Mesodermal cell (in vitro differentiated cells): ENCODE data around the gene GPR152.

Experiments used
- H3K27ac ChIP-seq: 2 replicates; pipeline ENCODE4 v1.7.0; 2013; ENCODE audit warnings: mild to moderate bottlenecking, low read depth, low read length, moderate library complexity; ENCODE audit not compliant: severe bottlenecking
- H3K36me3 ChIP-seq: 2 replicates; pipeline ENCODE4 v1.7.1; 2013; ENCODE audit warnings: mild to moderate bottlenecking, low read length, moderate library complexity; ENCODE audit not compliant: control insufficient read depth, insufficient read depth
- H3K4me1 ChIP-seq: one replicate; pipeline ENCODE4 v1.7.1; 2013; ENCODE audit warnings: mild to moderate bottlenecking, low read length; ENCODE audit not compliant: insufficient read depth, control insufficient read depth, poor library complexity, severe bottlenecking
- H3K4me3 ChIP-seq: 2 replicates; pipeline ENCODE4 v1.7.0; 2013; ENCODE audit warnings: low read length, control low read depth, mild to moderate bottlenecking; ENCODE audit not compliant: insufficient read depth, poor library complexity, severe bottlenecking; ENCODE audit errors: extremely low read depth
- H3K9me3 ChIP-seq: 2 replicates; pipeline ENCODE4 v1.7.1; 2013; ENCODE audit warnings: mild to moderate bottlenecking, low read length, moderate library complexity; ENCODE audit not compliant: control insufficient read depth
- WGBS, 2 experiments: methylation state at CpG; one replicate each; pipeline ENCODE4 v1.1.5; 2013; ENCODE audit warnings: missing lambda C conversion rate in 2 of 2; ENCODE audit not compliant: insufficient coverage in 2 of 2; 5-methylcytosine and 5-hydroxymethylcytosine counted together

GPR152 gene

GRCh38 chr11:67410984-67411784, 41.3 kb downstream of the GPR152 start:
- 79 to 84% methylated on average over 13 to 17 of the region's 17 CpGs for WGBS, 2 experiments
- Histone ChIP-seq H3K4me3 (no peak overlapping the region), H3K4me1 (peaks cover 3% of the 10 kb centered on the region), H3K27ac (no peak overlapping the region), H3K36me3 (no peaks in the 10 kb centered on the region), H3K9me3 (no peaks in the 10 kb centered on the region)

DNA sequence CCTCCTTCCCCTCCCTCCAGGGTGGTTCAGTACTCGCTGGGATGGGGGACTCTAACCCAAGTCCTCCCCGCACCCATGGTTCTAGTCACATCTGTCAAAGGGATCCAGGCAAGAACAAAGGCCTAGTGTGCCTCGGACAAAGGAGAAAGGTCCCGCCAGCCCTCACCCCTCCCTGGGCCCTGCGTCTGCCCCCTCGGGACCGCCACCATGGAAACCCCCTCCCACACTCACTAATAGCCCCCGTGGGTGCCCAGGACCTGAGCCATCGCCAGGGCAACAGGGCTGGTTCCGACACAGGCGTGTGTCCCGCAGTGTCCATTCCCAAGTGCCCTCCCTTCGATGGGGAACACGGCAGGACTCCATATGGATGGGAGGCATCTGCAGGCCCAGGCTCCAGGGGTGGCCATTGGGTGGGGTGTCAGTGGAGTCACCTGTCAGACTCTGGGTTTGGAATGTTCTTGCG, 42.1 kb downstream of the GPR152 start:
- H3K4me1 ChIP-seq, result peaks cover 3% of the 10 kb centered on the region
- no peak overlapping the region for H3K4me3 ChIP-seq
- no peaks in the 10 kb centered on the region for H3K9me3 ChIP-seq
- no peak overlapping the region for H3K27ac ChIP-seq
- no peaks in the 10 kb centered on the region for H3K36me3 ChIP-seq
- 89 to 95% methylated on average over 10 to 14 of the region's 15 CpGs for WGBS, 2 experiments

DNA sequence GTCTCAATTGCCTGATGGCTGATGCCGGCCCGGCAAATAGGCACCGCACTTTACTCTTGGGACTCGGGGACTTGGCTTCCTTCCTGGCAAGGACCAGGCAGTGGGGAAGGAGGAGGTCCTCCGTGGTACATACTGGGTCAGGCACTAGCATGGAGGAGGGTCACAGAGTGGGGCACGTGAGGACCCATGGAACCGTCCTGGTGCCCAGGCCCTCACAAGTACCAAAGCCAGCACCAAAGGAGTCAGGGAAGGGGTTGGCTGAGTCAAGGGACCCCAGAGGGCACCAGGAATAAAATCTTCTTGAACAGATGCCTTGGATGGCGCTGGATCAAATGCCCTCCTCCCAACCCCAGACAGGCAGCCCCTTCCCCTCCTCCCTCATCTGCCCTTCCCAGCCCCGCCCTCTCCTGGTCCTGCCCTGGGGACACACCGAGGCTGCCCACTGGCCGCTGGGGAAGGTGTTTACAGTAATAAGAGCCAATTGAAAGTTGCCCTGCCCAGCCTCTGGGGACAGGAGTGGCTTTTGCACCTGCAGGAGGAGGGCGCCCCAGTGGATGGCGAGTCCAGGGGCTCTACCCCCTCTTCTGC, 42.7 kb downstream of the GPR152 start:
- Histone ChIP-seq H3K36me3 (no peaks in the 10 kb centered on the region), H3K4me1 (peaks cover 3% of the 10 kb centered on the region), H3K4me3 (no peak overlapping the region), H3K9me3 (no peaks in the 10 kb centered on the region), H3K27ac (no peak overlapping the region)
- 66 to 68% methylated on average over 9 of the region's 13 CpGs for WGBS, 2 experiments

DNA sequence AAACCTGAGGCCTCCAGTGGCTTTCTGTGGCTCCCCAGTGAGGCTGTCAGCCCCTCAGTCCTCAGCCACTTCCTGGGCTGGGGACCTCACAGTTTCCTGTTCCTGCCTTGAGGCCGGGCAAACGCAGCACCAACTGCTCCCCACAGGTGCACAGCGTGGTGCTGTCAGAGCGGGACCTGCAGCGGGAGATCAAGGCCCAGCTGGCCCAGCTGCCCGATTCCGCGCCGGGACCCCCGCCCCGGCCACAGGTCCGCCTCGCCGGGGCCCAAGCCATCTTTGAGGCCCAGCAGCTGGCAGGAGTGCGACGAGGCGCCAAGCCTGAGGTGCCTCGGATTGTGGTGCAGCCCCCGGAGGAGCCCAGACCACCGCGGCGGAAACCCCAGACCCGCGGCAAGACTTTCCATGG, 43.3 kb downstream of the GPR152 start:
- Histone ChIP-seq H3K36me3 (no peaks in the 10 kb centered on the region), H3K27ac (no peak overlapping the region), H3K4me1 (peaks cover 3% of the 10 kb centered on the region), H3K4me3 (no peak overlapping the region), H3K9me3 (no peaks in the 10 kb centered on the region)
- WGBS, 2 experiments, result 92 to 95% methylated on average over 20 to 24 of the region's 24 CpGs

- Histone ChIP-seq H3K9me3 (no peaks in the 10 kb centered on the region), H3K27ac (no peak overlapping the region), H3K4me3 (no peak overlapping the region), H3K4me1 (peaks cover 8% of the 10 kb centered on the region), H3K36me3 (no peaks in the 10 kb centered on the region)
- WGBS, 2 experiments, result 85 to 92% methylated on average over 5 to 16 of the region's 18 CpGs
These were observed 43.9 kb downstream of the GPR152 start for GRCh38 chr11:67408437-67409200.

GRCh38 chr11:67407688-67408163, 44.8 kb downstream of the GPR152 start:
- Histone ChIP-seq H3K9me3 (no peaks in the 10 kb centered on the region), H3K4me1 (peaks cover 7% of the 10 kb centered on the region), H3K27ac (no peak overlapping the region), H3K4me3 (no peak overlapping the region), H3K36me3 (no peaks in the 10 kb centered on the region)
- WGBS, 2 experiments, result 88 to 89% methylated on average over 10 to 12 of the region's 12 CpGs

DNA sequence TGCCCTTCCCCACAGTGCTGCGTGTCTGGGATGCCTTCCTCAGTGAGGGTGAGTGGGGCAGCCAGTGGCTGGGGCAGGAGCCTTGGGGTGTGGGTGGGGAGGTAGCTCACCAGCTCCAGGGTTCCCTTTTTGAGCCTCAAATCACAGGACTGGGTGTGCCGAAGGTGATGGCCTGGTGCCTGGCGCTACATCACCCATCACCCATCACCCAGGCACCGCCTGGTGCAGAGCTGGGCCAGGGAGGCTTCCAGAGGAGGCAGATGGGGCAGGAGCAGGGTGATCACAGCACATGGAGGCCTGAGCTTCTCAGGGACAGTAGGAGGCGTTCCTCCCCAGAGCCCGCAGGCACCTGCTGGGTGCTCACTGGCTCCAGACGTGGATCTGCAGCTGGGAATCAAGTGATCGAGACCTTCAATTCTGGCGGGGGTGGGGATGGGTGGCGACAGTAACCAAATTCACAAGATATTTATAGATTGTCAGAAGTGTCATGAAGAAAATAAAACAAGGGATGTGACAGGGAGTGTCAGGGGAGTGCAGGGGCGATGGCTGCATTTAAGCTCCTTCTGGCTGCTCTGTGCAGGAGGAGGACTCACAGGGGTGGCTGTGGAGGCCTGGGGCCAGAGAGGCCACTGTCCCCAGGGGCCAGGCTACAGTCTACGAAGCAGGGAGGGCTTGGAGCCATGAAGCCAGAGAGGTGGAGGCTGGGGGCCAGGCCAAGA, 45.4 kb downstream of the GPR152 start:
- Histone ChIP-seq H3K36me3 (no peaks in the 10 kb centered on the region), H3K27ac (no peak overlapping the region), H3K4me3 (no peak overlapping the region), H3K4me1 (peaks cover 10% of the 10 kb centered on the region), H3K9me3 (no peaks in the 10 kb centered on the region)
- WGBS, 2 experiments, result 83 to 85% methylated on average over 7 to 9 of the region's 12 CpGs

DNA sequence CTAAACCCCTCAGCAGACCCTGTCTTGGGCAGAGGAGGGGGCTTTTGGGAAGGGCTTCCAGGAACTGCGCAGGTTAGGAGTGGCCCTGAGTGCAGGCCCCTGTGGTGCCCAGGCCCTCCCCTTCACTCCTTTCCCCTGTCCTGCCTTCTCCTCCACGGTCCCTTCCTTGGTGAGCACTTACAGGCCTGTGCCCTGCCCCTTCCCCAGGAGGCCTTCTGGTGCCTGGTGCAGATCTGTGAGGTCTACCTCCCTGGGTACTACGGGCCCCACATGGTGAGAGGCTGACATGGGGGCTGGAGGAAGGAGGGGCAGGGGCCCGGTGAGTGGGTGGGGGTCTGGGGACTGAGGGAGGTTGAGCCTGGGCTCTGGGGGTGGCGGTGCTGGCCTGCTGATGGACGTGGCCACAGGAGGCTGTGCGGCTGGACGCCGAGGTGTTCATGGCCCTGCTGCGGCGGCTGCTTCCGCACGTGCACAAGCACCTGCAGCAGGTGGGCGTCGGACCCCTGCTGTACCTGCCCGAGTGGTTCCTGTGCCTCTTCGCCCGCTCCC, 46.0 kb downstream of the GPR152 start:
- Histone ChIP-seq H3K36me3 (no peaks in the 10 kb centered on the region), H3K27ac (no peak overlapping the region), H3K4me1 (peaks cover 12% of the 10 kb centered on the region), H3K4me3 (no peak overlapping the region), H3K9me3 (no peaks in the 10 kb centered on the region)
- WGBS, 2 experiments, result 88 to 91% methylated on average over 14 to 17 of the region's 18 CpGs

GRCh38 chr11:67405688-67406339, 46.7 kb downstream of the GPR152 start:
- Histone ChIP-seq H3K9me3 (no peaks in the 10 kb centered on the region), H3K36me3 (no peaks in the 10 kb centered on the region), H3K4me1 (peaks cover 12% of the 10 kb centered on the region), H3K27ac (no peak overlapping the region), H3K4me3 (no peak overlapping the region)
- 91 to 93% methylated on average over 6 to 8 of the region's 9 CpGs for WGBS, 2 experiments

- Histone ChIP-seq H3K9me3 (no peaks in the 10 kb centered on the region), H3K27ac (no peak overlapping the region), H3K36me3 (peaks cover 4% of the 10 kb centered on the region), H3K4me1 (peaks cover 12% of the 10 kb centered on the region), H3K4me3 (no peak overlapping the region)
- 86 to 92% methylated on average over 1 to 2 of the region's 6 CpGs for WGBS, 2 experiments
These were observed 47.3 kb downstream of the GPR152 start for GRCh38 chr11:67405196-67405567.
